Keratinocyte (primary cell): ENCODE measurements around the gene CD8B.
"Not testable (repeated sequence)": the region's sequence is repeated elsewhere in the genome, so short reads cannot be mapped to it uniquely, and the experiment has no call there.

Source experiments
- CTCF ChIP-seq, 3 experiments: IDR thresholded peaks in 1 of 3; conservative IDR thresholded peaks in 1 of 3; optimal IDR thresholded peaks in 1 of 3; 2 replicates in 2 of 3; 3 replicates in 1 of 3; pipeline versions ENCODE3 to v1.5.1; 2011; ENCODE audit warnings: low read length in 3 of 3, mild to moderate bottlenecking in 3 of 3, moderate library complexity in 2 of 3, control low read depth in 1 of 3, inconsistent platforms in 1 of 3; ENCODE audit not compliant: insufficient read depth in 2 of 3; ENCODE audit errors: extremely low read depth in 1 of 3
- EZH2 ChIP-seq: IDR thresholded peaks from one replicate; pipeline ENCODE4 v1.6.1; 2012; ENCODE audit warnings: inconsistent platforms, mild to moderate bottlenecking, low read length, moderate library complexity

- not testable (repeated sequence) for TF ChIP-seq EZH2; CTCF (optimal IDR thresholded peaks at IDR 0.05 in 1 of 3, IDR thresholded peaks at IDR 0.05 in 1 of 3, conservative IDR thresholded peaks at IDR 0.05 in 1 of 3; ENCODE audit: extremely low read depth in 1 of 3, insufficient read depth in 2 of 3, low read length in 3 of 3)
These were observed 10.1 kb downstream of the CD8B start for GRCh38 chr2:86851581-86851980.
